Activated B cell treated with CpG ODN at 0.5 μM for 24 hours (primary cell): ENCODE data around the gene PRKAB1. TPM values are rescaled to one million over a fixed set of nuclear protein-coding genes. Genes with fewer than 3 reads are reported as not detected.

Experiments
- ATAC-seq: fragments of 200-7000 bp; cut with Tn5 transposase; one replicate; pipeline ENCODE4 v1.10.0; 2021; ENCODE audit warnings: low read depth, mild to moderate bottlenecking, moderate library complexity
- CTCF ChIA-PET: fragments of 350-600 bp; sonication (Branson Sonifier 250); formaldehyde crosslinking; loops from one replicate; lab custom pipeline; 2021; ENCODE audit warnings: antibody characterized with exemption; lab: Charles Lee
- POLR2A ChIA-PET: fragments of 350-600 bp; sonication (Branson Sonifier 250); formaldehyde crosslinking; loops from one replicate; lab custom pipeline; 2021; ENCODE audit warnings: antibody characterized with exemption; lab: Charles Lee
- DNase-seq: peaks from one replicate; pipeline ENCODE4 v3.0.0; 2022
- H3K27ac Mint-ChIP-seq: one replicate; pipeline ENCODE4 v1.8.0; 2020; ENCODE audit warnings: mixed read lengths
- H3K27me3 Mint-ChIP-seq: one replicate; pipeline ENCODE4 v1.8.0; 2021; ENCODE audit warnings: mixed read lengths
- H3K36me3 Mint-ChIP-seq: one replicate; pipeline ENCODE4 v1.8.0; 2021; ENCODE audit warnings: low read depth, mixed read lengths
- H3K4me1 Mint-ChIP-seq: one replicate; pipeline ENCODE4 v1.8.0; 2021; ENCODE audit warnings: mixed read lengths
- H3K4me3 Mint-ChIP-seq: one replicate; pipeline ENCODE4 v1.8.0; 2020; ENCODE audit warnings: mild to moderate bottlenecking, mixed read lengths
- H3K9me3 Mint-ChIP-seq: one replicate; pipeline ENCODE4 v1.8.0; 2020; ENCODE audit warnings: mixed read lengths
- intact Hi-C: fragments of 100-400 bp; cut with micrococcal nuclease; formaldehyde crosslinking; loops from one replicate; pipeline ENCODE4 v1.15.1; 2024
- total RNA-seq: library from RNA; stranded (reverse); gene quantifications from 2 replicates; pipeline ENCODE4 v1.2.3, GENCODE V29; 2022
- TF ChIP-seq, protein P1 (sequence below): fragments of 200-600 bp; IDR thresholded peaks from one replicate; pipeline ENCODE4 v1.8.0; 2022; ENCODE audit warnings: antibody characterized with exemption, mild to moderate bottlenecking

PRKAB1 gene
- total RNA-seq, 1 donor from 2014 or later, result 49.1 TPM

DNA sequence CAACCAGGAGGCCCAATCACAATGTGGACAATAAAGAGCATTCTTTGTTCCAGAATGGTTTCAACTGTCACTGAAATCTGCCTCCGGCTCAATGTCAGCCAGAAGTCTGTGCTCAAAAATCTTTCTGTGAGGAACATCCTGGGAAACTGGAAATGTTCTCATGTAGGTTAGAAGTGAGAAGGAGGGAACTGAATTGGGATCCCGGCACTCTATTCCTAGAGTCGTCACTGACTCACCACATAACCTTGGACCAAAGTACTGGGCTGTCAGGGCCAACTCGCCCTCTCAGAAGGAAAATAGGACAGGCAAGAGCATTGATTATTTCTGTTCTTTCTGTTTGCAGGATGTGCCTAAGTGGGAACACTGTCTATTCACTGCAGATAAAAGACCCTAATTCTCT lies 57.6 kb downstream of the PRKAB1 start:
- ATAC-seq (no peak), DNase-seq (no peak)
- no peak overlapping the region for H3K27ac Mint-ChIP-seq
- ChIA-PET POLR2A (no interaction called here), CTCF (no interaction called here)
- H3K4me1 Mint-ChIP-seq, result peaks cover 10% of the 10 kb centered on the region
- intact Hi-C loops, result no loop called here
- no peaks in the 10 kb centered on the region for H3K27me3 Mint-ChIP-seq
- TF ChIP-seq, protein P1, sequence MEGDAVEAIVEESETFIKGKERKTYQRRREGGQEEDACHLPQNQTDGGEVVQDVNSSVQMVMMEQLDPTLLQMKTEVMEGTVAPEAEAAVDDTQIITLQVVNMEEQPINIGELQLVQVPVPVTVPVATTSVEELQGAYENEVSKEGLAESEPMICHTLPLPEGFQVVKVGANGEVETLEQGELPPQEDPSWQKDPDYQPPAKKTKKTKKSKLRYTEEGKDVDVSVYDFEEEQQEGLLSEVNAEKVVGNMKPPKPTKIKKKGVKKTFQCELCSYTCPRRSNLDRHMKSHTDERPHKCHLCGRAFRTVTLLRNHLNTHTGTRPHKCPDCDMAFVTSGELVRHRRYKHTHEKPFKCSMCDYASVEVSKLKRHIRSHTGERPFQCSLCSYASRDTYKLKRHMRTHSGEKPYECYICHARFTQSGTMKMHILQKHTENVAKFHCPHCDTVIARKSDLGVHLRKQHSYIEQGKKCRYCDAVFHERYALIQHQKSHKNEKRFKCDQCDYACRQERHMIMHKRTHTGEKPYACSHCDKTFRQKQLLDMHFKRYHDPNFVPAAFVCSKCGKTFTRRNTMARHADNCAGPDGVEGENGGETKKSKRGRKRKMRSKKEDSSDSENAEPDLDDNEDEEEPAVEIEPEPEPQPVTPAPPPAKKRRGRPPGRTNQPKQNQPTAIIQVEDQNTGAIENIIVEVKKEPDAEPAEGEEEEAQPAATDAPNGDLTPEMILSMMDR, result no peak
- H3K36me3 Mint-ChIP-seq, result no peaks in the 10 kb centered on the region
- H3K9me3 Mint-ChIP-seq, result no peaks in the 10 kb centered on the region
- H3K4me3 Mint-ChIP-seq, result no peak overlapping the region

DNA sequence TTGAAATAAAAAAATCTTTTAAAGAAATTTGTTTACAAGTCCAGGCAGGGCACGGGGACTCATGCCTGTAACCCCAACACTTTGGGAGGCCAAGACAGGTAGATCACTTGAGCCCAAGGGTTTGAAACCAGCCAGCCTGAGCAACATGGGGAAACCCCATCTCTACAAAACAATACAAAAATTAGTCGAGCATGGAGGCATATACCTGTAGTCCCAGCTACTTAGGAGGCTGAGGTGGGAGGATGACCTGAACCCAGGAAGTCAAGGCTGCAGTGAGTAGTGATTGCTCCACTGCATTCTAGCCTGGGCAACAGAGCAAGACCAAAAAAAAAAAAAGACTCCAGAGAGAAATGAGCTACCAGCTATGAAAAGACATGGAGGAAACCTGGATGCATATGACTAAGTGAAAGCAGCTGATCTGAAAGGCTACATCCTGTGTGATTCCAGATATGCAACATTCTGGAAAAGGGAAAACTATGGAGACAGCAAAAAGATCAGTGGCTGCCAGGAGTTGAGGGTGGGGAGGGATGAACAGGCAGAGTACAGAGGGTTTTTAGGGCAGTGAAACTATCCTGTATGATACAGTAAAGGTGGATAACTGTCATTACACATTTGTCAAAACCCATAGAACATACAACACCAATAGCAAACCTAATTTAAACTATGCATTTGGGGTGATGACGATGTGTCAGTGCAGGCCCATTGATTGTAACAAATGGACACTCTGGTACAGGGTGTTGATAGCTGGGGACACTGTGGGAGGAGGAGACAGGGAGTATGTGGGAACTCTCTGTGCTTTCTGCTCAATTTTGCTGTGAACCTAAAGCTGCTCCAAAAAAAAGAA lies 59.9 kb downstream of the PRKAB1 start:
- Mint-ChIP-seq H3K36me3 (no peaks in the 10 kb centered on the region), H3K9me3 (no peaks in the 10 kb centered on the region), H3K27me3 (no peaks in the 10 kb centered on the region), H3K27ac (no peak overlapping the region), H3K4me1 (peaks cover 10% of the 10 kb centered on the region), H3K4me3 (no peak overlapping the region)
- CTCF ChIA-PET, result no interaction called here
- TF ChIP-seq, protein P1, result no peak
- ATAC-seq (no peak), DNase-seq (no peak)
- POLR2A ChIA-PET, result no interaction called here
- intact Hi-C loops, result no loop called here

- ChIA-PET POLR2A (no interaction called here), CTCF (no interaction called here)
- no peaks in the 10 kb centered on the region for H3K36me3 Mint-ChIP-seq
- H3K9me3 Mint-ChIP-seq, result no peaks in the 10 kb centered on the region
- ATAC-seq (no peak), DNase-seq (no peak)
- H3K27ac Mint-ChIP-seq, result no peak overlapping the region
- TF ChIP-seq, protein P1, result no peak
- peaks cover 10% of the 10 kb centered on the region for H3K4me1 Mint-ChIP-seq
- intact Hi-C loops, result no loop called here
- no peak overlapping the region for H3K4me3 Mint-ChIP-seq
- no peaks in the 10 kb centered on the region for H3K27me3 Mint-ChIP-seq
Measured at GRCh38 chr12:119728444-119728745, 60.5 kb downstream of the PRKAB1 start.

- Mint-ChIP-seq H3K9me3 (no peaks in the 10 kb centered on the region), H3K36me3 (no peaks in the 10 kb centered on the region), H3K4me3 (no peak overlapping the region), H3K27me3 (no peaks in the 10 kb centered on the region), H3K27ac (no peak overlapping the region), H3K4me1 (peaks cover 10% of the 10 kb centered on the region)
- ATAC-seq (no peak), DNase-seq (no peak)
- intact Hi-C loops, result no loop called here
- ChIA-PET POLR2A (no interaction called here), CTCF (no interaction called here)
- TF ChIP-seq, protein P1, result no peak
Measured at GRCh38 chr12:119729871-119730270, 61.9 kb downstream of the PRKAB1 start.

DNA sequence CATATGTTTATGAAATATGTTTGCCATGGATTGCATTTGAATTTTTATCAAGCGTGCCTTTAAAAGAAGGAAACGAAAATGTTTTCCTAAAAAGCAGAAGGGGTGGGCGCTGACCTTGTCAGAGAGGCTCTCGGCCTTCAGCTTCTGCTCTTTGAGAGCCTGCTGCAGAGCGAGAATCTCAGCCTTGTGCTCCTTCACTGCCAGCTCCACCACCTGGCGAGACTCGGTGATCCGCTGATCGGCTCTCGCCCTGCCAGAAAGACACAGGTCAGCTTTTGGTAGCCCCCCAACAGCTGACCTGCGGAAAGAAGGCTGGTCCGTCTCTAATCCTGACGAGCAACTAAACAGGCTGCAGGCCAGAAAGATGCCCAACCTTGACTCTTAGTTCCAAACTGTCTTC lies 62.4 kb downstream of the PRKAB1 start:
- H3K27me3 Mint-ChIP-seq, result no peaks in the 10 kb centered on the region
- no peaks in the 10 kb centered on the region for H3K36me3 Mint-ChIP-seq
- POLR2A ChIA-PET, result no interaction called here
- intact Hi-C loops, result no loop called here
- no peak overlapping the region for H3K4me3 Mint-ChIP-seq
- H3K9me3 Mint-ChIP-seq, result no peaks in the 10 kb centered on the region
- ATAC-seq, result no peak
- TF ChIP-seq, protein P1, result no peak
- DNase-seq, result no peak
- CTCF ChIA-PET, result no interaction called here
- no peak overlapping the region for H3K27ac Mint-ChIP-seq
- peaks cover 10% of the 10 kb centered on the region for H3K4me1 Mint-ChIP-seq

Other genes starting within 250 kb of the PRKAB1 start
- not detected in 2 replicates for gene TMEM233, start 74.4 kb upstream of the PRKAB1 start, total RNA-seq
- gene CIT, start 209.2 kb downstream of the PRKAB1 start, total RNA-seq, result 3.6 and 6.1 TPM in 2 replicates